Measurements from ENCODE around the gene CCAR1. TPM values are rescaled to one million over a fixed set of nuclear protein-coding genes. Genes with fewer than 3 reads are reported as not detected.

CCAR1 gene
- total and polyA plus RNA-seq, 10 of the 15 experiments (the other 5 are each of a cell fraction or from before 2014, with no cell fraction given) = 35.5 to 124 (median 79.0) TPM

GRCh38 chr10:68759223-68759863 lies 38.3 kb downstream of the CCAR1 start:
- intact Hi-C loops (cut with micrococcal nuclease; ENCODE audit: unreplicated experiment) (no loop called here), in situ Hi-C loops (cut with MboI) (no loop called here)
- no peak overlapping the region for H3K27ac ChIP-seq (ENCODE audit: control insufficient read depth, insufficient read depth)
- ChIA-PET SMC1A (ENCODE audit: uncharacterized antibody, unreplicated experiment) (interaction anchor here (0.6 to 0.7 kb wide), 2 partner anchors 42 to 63 kb away, joined by 3 read pairs; no protein-coding TSS in a partner anchor), RAD21 (ENCODE audit: unreplicated experiment) (no interaction called here), POLR2A (interaction anchor here (0.7 kb wide), 1 partner anchor 22 kb away, joined by 3 read pairs; no protein-coding TSS in a partner anchor), CTCF (interaction anchor here (0.5 kb wide), 1 partner anchor 11 kb away, joined by 3 read pairs; no protein-coding TSS in a partner anchor)
- no peak overlapping the region for H3K9ac ChIP-seq (ENCODE audit: control insufficient read depth, insufficient read depth, low read length)
- 100% methylated on average over 6 of the region's 6 CpGs for WGBS (ENCODE audit: insufficient coverage, insufficient replicate concordance, low lambda C conversion rate, missing lambda C conversion rate)
- no peaks in the 10 kb centered on the region for H4K20me1 ChIP-seq (ENCODE audit: control insufficient read depth, insufficient read depth)
- no peaks in the 10 kb centered on the region for H3K9me3 ChIP-seq (replicated peaks; ENCODE audit: control insufficient read depth, insufficient read depth, low read length)
- no peaks in the 10 kb centered on the region for H3K27me3 ChIP-seq (replicated peaks in 1 of 2; ENCODE audit: control insufficient read depth in 2 of 2, insufficient read depth in 2 of 2, low read length in 1 of 2)
- ATAC-seq (no peak), FAIRE-seq (no peak), DNase-seq (ENCODE audit: low read depth, low spot score) (no peak)
- H3K79me2 ChIP-seq (ENCODE audit: control insufficient read depth, insufficient read depth, low read length) = no peaks in the 10 kb centered on the region
- TF ChIP-seq POLR2AphosphoS5 (IDR thresholded peaks at IDR 0.05; ENCODE audit: low read length) (no peak), ZBTB40 (IDR thresholded peaks at IDR 0.05; ENCODE audit: borderline replicate concordance) (no peak), FOXM1 (IDR thresholded peaks at IDR 0.05; ENCODE audit: low read depth, low read length) (no peak), RELB (IDR thresholded peaks at IDR 0.05; ENCODE audit: low read depth) (no peak), NKRF (conservative IDR thresholded peaks at IDR 0.05) (no peak), MEF2A (IDR thresholded peaks at IDR 0.05; ENCODE audit: insufficient read depth, low read depth, low read length) (no peak), SIN3A (IDR thresholded peaks at IDR 0.05; ENCODE audit: low read depth, low read length) (no peak), PKNOX1 (IDR thresholded peaks at IDR 0.05) (no peak), NR2C1 (IDR thresholded peaks at IDR 0.05) (no peak), ESRRA (IDR thresholded peaks at IDR 0.05; ENCODE audit: low read length) (no peak), SREBF2 (IDR thresholded peaks at IDR 0.05; ENCODE audit: low read length) (no peak), BACH1 (IDR thresholded peaks at IDR 0.05; ENCODE audit: borderline replicate concordance) (no peak)
- no peak overlapping the region for H2AFZ ChIP-seq (ENCODE audit: control insufficient read depth, low read depth, low read length)
- H3K36me3 ChIP-seq (ENCODE audit: control insufficient read depth in 2 of 2, insufficient read depth in 2 of 2, low read length in 1 of 2) = peaks cover 6 to 34% of the 10 kb centered on the region in 2 experiments
- BruUV-seq (replicated peaks) = no TSS peak
- no peaks in the 10 kb centered on the region for H3K4me1 ChIP-seq (ENCODE audit: control insufficient read depth, insufficient read depth, low read length)
- H3K4me2 ChIP-seq (ENCODE audit: control insufficient read depth, insufficient read depth) = no peak overlapping the region
- H3K4me3 ChIP-seq = no peak overlapping the region
